Activated T-cell treated with anti-CD3 and anti-CD28 coated beads for 48 hours (primary cell): Measurements from ENCODE around the gene CSHL1.
"Not testable (repeated sequence)": the region's sequence is repeated elsewhere in the genome, so short reads cannot be mapped to it uniquely, and the experiment has no call there.

Experiments
- DNase-seq: peaks from one replicate; pipeline ENCODE4 v3.0.0-alpha.2; 2020; ENCODE audit warnings: low read depth

CSHL1 gene

GRCh38 chr17:63940584-63940983 is 29.5 kb upstream of the CSHL1 start:
- no peak for DNase-seq

DNA sequence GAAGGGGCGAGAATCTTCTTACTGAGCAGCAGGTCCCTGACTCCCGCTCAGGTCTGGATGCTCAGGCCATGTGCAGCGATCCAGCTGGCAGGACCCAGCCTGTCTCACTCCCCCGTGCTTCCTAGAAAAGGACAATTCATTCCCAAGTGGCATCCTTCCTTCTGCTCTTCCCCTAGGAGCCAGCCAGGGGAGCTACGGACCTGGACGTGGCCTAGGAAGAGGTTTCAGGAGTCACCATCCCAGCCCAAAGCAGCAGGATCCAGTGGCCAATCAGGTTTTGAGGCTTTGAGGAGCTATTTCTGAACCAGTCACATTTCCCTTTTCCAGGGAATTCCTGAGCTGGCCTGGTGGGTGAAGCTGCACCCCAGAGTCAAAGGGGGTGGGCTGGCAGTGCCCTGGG is 28.8 kb upstream of the CSHL1 start:
- DNase-seq, result no peak

DNA sequence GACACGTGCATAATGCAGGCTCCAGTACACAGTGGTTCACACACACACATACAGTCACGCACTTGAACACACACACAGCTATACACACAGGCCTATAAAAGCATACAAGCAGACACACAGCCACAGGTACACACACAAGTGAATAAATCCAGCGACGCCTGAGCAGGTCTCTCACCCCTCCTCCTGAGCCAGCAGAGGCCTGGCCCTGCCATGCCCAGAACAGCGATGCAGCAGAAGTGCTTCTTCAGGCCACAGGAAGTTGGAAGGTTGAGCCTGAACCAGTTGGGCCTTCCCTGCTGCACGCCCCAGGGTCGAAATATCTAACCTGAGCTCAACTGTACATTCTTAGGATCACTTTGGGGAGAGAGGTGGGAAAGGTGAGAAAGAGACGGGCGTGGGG is 28.3 kb upstream of the CSHL1 start:
- DNase-seq, result no peak

DNA sequence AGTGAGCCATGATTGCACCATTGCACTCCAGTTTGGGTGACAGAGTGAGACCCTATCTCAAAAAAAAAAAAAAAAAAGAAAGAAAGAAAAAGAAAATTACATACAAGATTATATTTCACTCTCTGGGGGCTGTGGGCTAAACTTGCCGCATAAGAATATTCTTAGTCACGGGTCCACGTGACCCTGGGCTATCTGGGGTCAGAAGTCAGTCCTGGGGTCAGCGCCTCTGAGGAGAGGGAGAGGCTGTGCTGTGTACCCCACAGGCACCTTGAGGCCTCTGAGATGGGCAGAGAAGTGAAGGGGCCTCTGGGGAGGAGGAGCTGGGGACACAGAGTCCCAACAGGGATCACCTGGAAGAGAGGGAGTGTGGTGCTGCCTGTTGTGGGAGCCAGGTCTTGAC is 26.9 kb upstream of the CSHL1 start:
- DNase-seq, result no peak

- DNase-seq, result no peak
These were observed 26.3 kb upstream of the CSHL1 start for GRCh38 chr17:63937319-63937718.

GRCh38 chr17:63934183-63935112 is 23.4 kb upstream of the CSHL1 start:
- no peak for DNase-seq

- DNase-seq, result no peak
These were observed 22.5 kb upstream of the CSHL1 start for GRCh38 chr17:63933598-63933997.

- no peak for DNase-seq
These were observed 21.7 kb upstream of the CSHL1 start for GRCh38 chr17:63932721-63933120.

GRCh38 chr17:63931981-63932561 is 21.0 kb upstream of the CSHL1 start, which contains the start of gene CD79B:
Gene CD79B (minus strand): TSS chr17:63932331. CDS start chr17:63932261, 70 bp downstream.
- peak; percentile 34 for DNase-seq

- peak; percentile 50 for DNase-seq
These were observed 20.0 kb upstream of the CSHL1 start for GRCh38 chr17:63930951-63931575.

GRCh38 chr17:63929860-63930766 is 19.1 kb upstream of the CSHL1 start:
- no peak for DNase-seq

GRCh38 chr17:63928966-63929695 is 18.1 kb upstream of the CSHL1 start:
- DNase-seq, result no peak

DNA sequence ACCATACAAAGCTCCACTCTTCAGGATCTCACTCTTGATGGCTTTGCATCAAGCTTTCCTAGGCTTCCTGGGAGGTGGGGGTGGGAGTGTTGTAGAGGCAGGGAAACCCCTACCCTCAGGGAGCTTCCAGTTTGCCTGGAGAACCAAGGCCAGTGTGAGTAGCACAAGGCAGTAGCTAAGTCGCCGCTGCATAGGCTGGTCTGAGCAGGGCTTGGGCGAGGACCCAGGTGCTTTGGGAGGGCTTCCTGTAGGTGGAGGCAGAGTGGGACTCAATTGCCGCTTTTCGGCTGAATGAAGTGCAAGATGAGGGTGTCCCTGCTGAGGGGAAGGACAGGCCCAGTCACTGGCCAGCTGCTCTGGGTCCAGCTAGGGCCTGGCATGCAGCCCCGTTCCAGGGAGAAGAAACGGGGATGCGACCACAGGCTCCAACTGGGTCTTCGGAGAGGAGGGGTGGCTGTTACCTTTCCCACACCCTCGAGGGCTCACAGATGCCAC is 17.2 kb upstream of the CSHL1 start:
- DNase-seq, result no peak

- DNase-seq, result no peak
These were observed 16.6 kb upstream of the CSHL1 start for GRCh38 chr17:63927464-63928171.

GRCh38 chr17:63926164-63926563 is 15.1 kb upstream of the CSHL1 start:
- no peak for DNase-seq

GRCh38 chr17:63925615-63926014 is 14.6 kb upstream of the CSHL1 start:
- DNase-seq, result no peak

- not testable (repeated sequence) for DNase-seq
These were observed 11.3 kb upstream of the CSHL1 start for GRCh38 chr17:63922402-63922801.

- not testable (repeated sequence) for DNase-seq
These were observed 9.7 kb upstream of the CSHL1 start for GRCh38 chr17:63920779-63921178.

- DNase-seq, result not testable (repeated sequence)
These were observed 9.0 kb upstream of the CSHL1 start for GRCh38 chr17:63920050-63920449.

GRCh38 chr17:63919311-63919723 is 8.3 kb upstream of the CSHL1 start:
- peak; percentile 61 for DNase-seq
